GM12872 (cell line): ENCODE results near the gene ANKRD24.

Experiments
- TF ChIP-seq, protein P1 (sequence below): IDR thresholded peaks from 3 replicates; pipeline ENCODE4 v1.5.1; 2011; ENCODE audit warnings: low read depth, mild to moderate bottlenecking, low read length, moderate library complexity; ENCODE audit not compliant: insufficient read depth

The ANKRD24 gene

DNA sequence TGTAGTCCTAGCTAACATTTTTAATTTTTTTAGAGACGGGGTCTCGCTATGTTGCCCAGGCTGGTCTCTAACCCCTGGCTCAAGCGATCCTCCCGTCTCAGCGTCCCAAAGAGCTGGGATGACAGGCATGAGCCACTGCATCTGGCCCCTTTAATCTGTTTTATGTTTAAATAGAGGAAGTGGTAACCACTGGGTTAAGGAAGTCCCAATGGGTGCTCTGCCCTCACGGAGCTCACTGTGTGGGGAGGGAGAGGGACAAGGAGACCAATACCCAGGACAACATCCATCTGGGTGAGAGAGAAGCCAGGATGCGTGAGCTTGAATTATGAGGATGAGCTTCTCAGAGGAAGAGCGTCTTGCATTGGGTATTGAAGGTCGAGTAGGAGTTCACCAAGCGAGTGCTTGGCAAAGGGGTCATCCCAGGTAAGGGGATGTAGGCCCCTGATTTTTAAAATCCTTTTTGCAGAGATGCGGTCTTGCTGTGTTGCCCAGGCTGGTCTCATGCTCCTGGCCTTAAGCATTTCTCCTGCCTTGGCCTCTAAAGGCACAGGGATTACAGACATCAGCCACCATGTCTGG is 78.2 kb downstream of the ANKRD24 start:
- TF ChIP-seq, protein P1, sequence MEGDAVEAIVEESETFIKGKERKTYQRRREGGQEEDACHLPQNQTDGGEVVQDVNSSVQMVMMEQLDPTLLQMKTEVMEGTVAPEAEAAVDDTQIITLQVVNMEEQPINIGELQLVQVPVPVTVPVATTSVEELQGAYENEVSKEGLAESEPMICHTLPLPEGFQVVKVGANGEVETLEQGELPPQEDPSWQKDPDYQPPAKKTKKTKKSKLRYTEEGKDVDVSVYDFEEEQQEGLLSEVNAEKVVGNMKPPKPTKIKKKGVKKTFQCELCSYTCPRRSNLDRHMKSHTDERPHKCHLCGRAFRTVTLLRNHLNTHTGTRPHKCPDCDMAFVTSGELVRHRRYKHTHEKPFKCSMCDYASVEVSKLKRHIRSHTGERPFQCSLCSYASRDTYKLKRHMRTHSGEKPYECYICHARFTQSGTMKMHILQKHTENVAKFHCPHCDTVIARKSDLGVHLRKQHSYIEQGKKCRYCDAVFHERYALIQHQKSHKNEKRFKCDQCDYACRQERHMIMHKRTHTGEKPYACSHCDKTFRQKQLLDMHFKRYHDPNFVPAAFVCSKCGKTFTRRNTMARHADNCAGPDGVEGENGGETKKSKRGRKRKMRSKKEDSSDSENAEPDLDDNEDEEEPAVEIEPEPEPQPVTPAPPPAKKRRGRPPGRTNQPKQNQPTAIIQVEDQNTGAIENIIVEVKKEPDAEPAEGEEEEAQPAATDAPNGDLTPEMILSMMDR: no peak

DNA sequence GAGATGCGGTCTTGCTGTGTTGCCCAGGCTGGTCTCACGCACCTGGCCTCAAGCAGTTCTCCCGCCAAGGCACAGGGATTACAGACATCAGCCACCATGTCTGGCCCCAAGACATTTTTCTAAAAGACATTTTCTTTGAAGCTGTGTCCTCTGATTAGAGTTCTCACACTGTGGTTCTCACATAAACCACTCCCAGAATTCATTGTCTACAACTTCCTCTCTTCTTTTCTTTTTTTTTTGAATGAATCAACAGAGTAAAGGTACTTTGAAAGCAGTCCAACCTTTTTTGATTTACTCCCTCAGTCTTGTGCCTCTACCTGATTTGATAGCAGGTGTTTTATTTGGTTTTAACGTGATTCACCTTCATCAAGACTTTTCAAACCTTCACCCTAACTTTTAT is 82.3 kb downstream of the ANKRD24 start:
- TF ChIP-seq, protein P1: no peak

DNA sequence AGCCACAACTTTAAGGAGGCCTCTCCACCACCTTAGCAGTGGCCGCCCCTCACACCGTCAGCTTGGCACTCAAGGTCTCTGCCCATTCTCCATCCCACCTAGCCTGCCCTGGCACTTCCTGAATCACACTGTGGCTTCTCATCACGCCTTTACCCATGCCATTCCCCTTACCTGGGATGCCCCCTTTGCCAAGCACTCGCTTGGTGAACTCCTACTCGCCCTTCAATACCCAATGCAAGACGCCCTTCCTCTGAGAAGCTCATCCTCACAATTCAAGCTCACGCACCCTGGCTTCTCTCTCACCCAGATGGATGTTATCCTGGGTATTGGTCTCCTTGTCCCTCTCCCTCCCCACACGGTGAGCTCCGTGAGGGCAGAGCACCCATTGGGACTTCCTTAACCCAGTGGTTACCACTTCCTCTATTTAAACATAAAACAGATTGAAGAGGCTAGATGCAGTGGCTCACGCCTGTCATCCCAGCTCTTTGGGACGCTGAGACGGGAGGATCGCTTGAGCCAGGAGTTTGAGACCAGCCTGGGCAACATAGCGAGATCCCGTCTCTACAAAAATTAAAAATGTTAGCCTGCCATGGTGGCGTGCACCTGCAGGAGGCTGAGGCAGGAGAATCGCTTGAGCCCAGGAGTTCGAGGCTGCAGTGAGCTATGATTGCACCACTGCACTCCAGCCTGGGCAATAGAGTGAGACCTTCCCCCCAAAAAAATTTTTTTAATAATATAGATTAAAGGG is 83.9 kb downstream of the ANKRD24 start:
- TF ChIP-seq, protein P1: no peak

DNA sequence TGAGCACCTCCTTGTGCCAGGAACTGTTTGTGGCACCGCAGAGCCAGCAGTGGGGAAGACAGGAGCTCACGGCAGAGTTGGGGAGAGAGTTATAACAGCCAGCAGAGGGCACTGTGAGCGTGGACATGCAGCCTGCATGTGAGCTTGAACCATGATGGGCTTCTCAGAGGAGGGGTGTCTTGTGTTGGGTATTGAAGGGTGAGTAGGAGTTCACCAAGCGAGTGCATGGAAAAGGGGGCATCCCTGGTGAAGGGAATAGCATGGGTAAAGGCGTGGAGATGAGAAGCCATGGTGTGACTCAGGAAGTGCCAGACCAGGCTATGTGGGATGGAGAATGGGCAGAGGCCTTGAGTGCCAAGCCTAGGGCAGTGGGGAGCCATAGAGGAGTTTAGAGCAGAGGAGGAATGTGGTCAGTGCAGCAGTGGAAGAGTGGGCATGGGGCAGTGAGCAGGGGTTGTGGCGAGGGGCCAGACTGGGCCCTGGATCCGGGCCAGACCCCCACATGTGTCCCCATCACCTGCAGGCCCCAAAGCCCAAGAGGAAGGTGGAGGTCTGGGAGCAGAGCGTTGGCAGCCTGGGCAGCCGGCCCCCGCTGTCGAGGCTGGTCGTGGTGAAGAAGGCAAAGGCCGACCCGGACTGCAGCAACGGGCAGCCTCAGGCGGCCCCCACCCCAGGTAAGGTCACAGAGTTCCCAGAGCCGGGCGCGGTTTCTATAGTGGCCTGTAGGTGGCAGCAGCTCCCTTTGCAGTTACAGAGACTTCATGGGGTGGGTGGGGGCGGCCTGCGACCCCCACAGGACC is 84.8 kb downstream of the ANKRD24 start:
- TF ChIP-seq, protein P1: peak; percentile 80

DNA sequence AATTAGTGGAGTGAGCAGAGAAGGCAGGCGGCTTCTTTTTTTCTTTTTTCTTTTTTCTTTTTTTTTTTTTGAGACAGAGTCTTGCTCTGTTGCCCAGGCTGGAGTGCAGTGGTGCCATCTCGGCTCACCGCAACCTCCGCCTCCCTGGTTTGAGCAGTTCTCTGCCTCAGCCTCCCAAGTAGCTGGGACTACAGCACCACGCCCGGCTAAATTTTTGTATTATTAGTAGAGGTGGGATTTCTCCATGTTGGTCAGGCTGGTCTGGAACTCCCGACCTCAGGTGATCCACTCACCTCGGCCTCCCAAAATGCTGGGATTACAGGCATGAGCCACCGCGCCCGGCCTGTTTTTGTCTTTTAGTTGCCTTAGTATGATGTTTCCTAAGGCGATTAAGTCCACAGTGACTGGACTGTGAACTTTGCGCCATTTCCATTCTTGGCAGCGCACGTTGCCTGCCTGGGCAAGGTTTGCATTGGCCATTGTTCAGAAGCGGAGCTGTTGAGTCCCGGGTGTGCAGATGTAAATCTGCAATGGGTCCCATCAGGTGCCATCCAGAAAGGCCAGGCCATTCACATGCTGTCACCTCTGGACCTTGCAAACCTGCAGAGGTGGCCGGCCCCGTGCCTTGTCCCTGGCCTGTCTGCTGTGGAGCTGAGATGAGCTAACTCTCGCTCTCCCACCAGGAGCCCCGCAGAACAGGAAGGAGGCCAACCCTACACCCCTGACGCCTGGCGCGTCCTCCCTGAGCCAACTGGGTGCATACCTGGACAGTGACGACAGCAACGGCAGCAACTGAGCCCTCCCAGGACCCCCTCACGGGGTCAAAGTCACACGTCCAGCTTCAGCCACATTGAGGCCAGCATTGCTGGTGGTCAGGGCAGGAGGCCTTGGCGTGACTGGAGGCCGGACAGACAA is 85.7 kb downstream of the ANKRD24 start:
- TF ChIP-seq, protein P1: no peak

DNA sequence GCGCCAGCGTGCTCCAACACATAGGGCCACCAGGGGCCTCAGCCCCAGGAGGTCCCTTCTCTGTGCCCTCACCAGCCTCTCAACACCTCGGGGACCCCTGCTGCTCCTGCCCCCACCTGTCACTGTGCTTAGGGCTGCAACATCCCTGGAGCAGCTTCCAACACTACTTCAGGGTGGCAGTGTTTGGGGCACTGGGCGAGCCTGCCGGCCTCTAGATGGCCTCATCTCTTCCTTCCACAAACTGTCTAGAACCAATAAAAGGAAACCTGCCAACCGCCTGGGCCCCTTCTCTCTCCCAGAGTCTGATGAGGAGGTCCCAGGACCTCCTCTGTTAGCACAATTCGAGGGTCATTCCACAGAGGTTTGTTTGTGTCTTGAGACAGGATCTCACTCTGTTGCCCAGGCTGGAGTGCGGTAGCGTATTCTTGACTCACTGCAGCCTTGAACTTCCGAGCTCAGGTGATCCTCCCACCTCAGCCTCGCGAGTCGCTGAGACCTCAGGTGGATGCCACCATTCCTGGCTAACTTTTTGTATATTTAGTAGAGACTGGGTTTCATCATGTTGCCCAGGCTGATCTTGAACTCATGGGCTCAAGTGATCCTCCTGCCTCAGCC is 86.4 kb downstream of the ANKRD24 start:
- TF ChIP-seq, protein P1: no peak
